GM19438 (cell line): ENCODE data around the gene CCSAP.
"Not testable (repeated sequence)": the region's sequence is repeated elsewhere in the genome, so short reads cannot be mapped to it uniquely, and the experiment has no call there.

Source experiments
- ATAC-seq: cut with Tn5 transposase; IDR thresholded peaks from one replicate; pipeline ENCODE4 v1.9.1; 2021; ENCODE audit warnings: low read depth; ENCODE audit not compliant: unreplicated experiment

The CCSAP gene

DNA sequence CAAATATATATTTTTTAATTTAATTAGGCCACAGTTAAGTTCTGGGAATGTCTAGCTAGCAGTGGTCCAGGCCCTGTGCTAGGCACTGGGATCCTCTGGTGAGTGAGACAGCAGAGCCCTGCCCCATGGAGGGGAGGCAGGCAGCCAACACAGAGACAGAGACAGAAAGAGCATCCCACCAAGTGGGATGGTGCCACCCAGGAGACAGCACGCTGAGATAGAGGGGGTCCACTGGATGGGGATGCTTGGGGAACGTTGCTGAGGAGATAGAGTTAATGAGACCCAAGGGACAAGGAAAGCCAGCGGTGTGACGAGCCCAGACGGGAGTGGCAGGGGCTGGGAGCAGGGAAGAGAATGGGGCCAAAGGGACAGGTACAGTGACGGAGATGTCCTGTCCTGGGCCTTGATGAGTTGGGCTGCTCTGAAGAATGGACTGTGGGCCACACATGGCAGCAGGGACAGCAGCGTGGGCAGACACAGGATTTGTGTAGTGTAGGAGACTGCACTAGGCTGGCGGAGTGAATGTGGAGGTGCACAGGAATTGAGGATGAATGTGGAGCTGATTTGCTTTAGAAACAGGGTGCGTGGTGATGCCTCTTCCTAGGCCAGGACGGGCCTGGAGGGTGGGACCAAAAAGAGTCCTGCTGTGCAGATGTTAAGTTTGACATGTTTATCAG, 49.2 kb downstream of the CCSAP start:
- no peak for ATAC-seq

DNA sequence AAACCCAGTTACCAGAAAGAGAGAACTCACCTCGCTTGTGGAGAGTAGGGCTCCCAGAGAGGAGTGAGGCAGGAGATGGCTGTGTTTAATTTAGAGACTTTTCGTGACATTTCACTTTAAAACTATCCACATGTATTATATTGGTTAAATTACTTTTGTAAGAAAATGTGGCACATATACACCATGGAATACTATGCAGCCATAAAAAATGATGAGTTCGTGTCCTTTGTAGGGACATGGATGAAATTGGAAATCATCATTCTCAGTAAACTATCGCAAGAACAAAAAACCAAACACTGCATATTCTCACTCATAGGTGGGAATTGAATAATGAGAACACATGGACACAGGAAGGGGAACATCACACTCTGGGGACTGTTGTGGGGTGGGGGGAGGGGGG, 51.2 kb downstream of the CCSAP start:
- not testable (repeated sequence) for ATAC-seq

- ATAC-seq = no peak
Observed at GRCh38 chr1:229288516-229288915, 54.3 kb downstream of the CCSAP start.

DNA sequence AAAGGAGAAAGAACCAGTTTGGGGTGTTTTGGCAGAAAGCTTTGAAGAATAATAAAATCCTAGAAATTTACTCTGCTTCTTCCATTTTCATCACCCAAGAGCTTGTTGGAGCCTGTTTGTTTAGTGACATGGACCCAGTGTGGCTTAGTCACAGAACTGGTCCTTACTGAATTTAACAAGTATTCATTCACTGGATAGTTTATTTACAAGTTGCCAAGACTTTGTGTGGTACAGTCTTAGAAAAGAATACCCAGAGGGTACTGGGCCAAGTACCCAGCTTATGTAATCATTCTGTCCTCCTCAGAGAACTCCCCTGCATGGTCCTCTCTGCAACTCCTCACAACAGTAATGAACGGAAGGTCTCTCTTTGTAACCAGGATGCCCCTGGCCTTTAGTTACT, 55.6 kb downstream of the CCSAP start:
- no peak for ATAC-seq

DNA sequence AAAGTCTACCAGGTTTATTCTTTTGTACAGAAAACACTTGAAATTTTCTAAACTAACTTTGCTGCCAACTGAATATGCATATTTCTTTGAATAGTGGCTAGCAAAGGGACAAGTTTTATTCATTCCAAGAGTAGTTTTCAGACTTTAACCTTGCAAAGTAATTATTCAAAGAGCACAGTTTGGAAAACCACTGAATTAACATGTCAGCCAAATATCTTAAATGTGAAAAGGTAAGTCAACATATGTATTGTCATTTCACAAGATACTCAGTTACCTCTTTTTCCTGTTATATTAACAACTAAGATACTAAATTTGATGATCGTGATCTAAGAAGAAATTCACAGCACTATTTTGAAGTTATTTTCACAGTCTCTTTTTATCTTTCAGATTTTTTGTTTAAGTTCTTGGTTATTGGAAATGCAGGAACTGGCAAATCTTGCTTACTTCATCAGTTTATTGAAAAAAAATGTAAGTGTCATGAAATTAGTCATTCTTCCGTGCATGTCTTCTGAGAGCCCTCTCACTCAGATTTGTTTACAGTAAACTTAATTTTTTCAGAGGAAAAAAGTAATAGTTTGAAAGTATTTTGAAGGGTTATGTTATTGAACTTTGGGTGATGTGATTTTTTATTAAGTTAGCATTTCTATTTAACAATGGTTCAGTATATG, 56.6 kb downstream of the CCSAP start:
- no peak for ATAC-seq

- ATAC-seq = no peak
Observed at GRCh38 chr1:229285440-229285839, 57.4 kb downstream of the CCSAP start.

DNA sequence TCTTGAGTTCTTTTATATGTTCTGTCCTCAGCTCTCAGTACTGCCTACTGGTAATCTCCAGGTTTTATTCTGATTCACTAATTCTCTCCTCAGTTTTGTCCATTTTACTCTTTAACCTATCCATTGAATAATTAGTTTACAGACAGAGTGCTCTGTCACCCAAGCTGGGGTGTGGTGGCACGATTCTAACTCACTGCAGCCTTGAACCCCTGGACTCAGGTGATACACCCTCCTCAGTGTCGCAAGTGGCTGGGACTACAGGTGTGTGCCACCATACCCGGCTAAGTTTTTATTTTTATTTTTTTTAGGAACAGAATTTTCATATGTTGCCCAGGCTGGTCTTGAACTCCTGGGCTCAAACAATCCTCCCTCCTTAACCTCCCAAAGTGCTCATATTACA, 58.0 kb downstream of the CCSAP start:
- no peak for ATAC-seq

- no peak for ATAC-seq
Observed at GRCh38 chr1:229283183-229283611, 59.6 kb downstream of the CCSAP start.

DNA sequence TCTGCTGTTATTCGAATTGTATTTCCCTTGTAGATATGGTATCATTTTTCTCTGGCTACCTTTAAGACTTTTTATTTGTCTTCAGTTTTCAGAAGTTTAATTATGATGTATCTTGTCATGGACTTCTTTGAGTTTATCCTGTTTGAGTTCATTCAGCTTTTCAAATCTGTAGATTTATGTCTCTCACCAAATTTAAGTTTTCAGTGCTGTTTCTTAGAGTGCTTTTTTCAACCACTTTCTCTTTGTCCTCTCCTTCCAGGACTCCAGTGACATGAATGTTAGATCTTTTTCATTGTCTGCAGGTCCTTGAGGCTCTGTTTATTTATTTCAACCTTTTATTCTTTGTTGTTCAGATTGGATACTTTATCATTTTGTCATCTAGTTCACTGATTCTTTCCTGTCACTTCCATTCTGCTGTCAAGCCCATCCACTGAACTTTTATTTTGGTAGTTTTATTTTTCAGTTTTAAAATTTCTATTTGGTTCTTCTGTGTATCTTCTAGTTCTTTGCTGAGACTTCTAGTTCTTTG, 60.5 kb downstream of the CCSAP start:
- ATAC-seq = no peak

GRCh38 chr1:229281339-229281926, 61.4 kb downstream of the CCSAP start:
- no peak for ATAC-seq

- no peak for ATAC-seq
Observed at GRCh38 chr1:229280921-229281320, 61.9 kb downstream of the CCSAP start.

DNA sequence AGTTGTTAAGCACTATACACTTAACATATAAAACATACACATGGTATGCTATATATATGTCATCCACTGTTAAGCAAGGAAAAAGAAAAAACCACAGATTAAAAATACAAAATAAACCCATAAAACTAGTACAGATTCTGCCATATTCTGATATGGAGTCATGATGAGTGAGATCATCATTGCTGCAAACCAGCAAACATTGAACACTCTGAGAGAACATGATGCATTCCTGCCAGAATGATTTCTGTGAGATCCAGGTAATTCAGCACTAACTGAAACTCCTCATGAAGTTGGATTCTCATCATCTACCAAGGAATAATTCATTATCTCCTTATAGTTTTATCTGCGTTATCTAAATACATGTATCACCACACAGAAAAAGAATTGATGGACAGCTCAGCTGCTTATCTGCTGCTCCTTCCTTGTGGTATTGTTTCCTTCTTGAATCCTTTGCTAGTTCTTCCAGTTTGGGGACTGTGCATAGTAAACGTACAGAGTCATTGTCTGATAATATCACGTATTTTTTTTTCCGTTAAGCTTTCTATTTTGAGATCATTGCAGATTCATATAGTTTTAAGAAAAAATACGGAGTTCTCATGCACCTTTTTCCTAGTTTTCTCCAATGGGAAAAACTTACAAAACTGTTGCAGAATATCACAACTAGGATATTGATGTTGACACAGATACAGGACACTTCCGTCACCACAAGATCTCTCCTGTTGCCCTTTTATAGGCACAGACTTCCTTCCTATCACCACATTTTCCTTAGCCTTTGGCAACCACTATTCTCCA, 62.6 kb downstream of the CCSAP start:
- no peak for ATAC-seq

DNA sequence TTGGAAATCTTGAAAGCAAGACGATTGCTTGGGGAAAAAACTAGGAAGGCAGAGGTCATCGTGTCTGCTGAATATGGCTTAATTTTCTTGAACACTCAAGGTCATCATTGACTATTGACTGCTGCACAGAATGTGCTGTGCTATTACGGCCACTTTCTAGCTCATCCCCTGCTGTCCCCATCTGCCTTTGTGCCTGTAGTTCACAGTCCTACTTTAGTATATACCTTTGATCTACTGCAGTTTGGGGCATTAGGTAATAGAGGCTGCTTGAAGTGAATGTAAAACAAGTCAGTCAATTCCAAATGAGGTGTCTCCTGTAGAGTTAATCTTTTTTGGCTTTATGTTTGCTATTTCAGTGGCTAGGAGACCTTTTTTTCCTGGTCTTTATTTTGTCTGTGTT, 63.6 kb downstream of the CCSAP start:
- ATAC-seq = no peak

GRCh38 chr1:229278120-229278741, 64.6 kb downstream of the CCSAP start:
- no peak for ATAC-seq

GRCh38 chr1:229275005-229275404, 67.8 kb downstream of the CCSAP start:
- no peak for ATAC-seq

GRCh38 chr1:229273507-229274232, 69.2 kb downstream of the CCSAP start:
- no peak for ATAC-seq

- ATAC-seq = no peak
Observed at GRCh38 chr1:229272164-229273158, 70.4 kb downstream of the CCSAP start.

DNA sequence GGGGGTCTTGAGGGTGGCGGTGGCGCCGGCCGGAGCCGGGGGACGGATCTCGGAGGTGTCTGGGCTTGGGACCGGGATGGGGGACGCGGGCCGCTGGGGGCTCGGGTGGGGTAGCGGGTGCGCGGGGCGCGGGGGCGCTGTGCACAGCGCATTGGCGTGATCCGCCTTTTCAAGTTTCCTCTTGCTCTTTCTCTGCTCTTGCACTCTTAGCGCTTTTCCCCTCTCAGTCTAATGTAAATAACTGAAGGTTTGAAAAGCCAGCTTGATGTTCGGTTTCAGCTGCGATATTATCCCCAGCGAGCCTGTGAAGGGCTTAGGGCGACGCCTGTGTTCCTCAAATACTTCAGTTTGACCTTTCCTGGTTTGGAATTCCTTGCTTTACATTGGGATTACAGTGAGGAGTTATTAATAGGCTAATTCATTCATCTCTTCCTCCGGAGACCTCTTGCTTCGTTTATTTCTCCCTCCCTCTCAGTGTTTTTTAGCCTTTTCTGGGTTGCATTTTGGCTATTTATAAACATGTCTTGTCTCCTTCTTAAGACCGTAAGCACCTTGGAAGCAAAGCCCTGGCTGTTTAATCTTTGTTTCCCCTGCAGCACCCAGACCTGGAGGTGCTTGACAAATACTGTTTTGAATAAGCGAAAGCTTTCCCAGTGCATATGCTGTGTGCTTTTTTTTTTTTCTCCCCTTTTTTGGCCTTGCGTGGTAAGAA, 71.2 kb downstream of the CCSAP start:
- ATAC-seq = peak; percentile 59
